A673 (cell line): Measurements from ENCODE around the gene TPM3.

Experiments used
- CTCF ChIP-seq: fragments of 300-800, 200-600 bp; sonication (generic); conservative IDR thresholded peaks from 2 replicates; pipeline ENCODE4 v1.5.1; 2017; ENCODE audit warnings: low read depth, mild to moderate bottlenecking, antibody characterized with exemption, low read length, moderate library complexity, mixed read lengths
- EZH2 ChIP-seq: fragments of 200-600 bp; sonication (generic); IDR thresholded peaks from 2 replicates; pipeline ENCODE4 v1.6.1; 2017; ENCODE audit warnings: borderline replicate concordance, low read depth, mild to moderate bottlenecking, mixed read lengths, antibody characterized with exemption, low read length; ENCODE audit not compliant: poor library complexity, severe bottlenecking

- TF ChIP-seq CTCF (no peak), EZH2 (no peak)
These were observed 1.4 kb downstream of the TPM3 start for GRCh38 chr1:154190550-154190949.
